Thymus (tissue), 11 donors: ENCODE results near the gene MECP2. TPM values are rescaled to one million over a fixed set of nuclear protein-coding genes. Genes with fewer than 3 reads are reported as not detected.
A peak's percentile ranks its signal among the peaks of the same experiment; 100 is the strongest.

ENCODE experiments used
- DNase-seq, 9 donors: peaks; one replicate each; pipeline ENCODE4 v3.0.0-alpha.2; 2013; ENCODE audit warnings: low spot score in 9 of 9, low read depth in 6 of 9, missing footprints in 1 of 9
- H3K27ac ChIP-seq, 2 donors: one replicate each; pipeline ENCODE4 v1.5.1; 2013; ENCODE audit warnings: control low read depth in 1 of 2, low read depth in 1 of 2, low read length in 1 of 2, mild to moderate bottlenecking in 1 of 2, moderate library complexity in 1 of 2
- H3K27me3 ChIP-seq, 2 donors: one replicate each; pipeline ENCODE4 v1.5.1; 2013; ENCODE audit warnings: low read length in 1 of 2; ENCODE audit not compliant: control insufficient read depth in 2 of 2, insufficient read depth in 1 of 2
- H3K36me3 ChIP-seq, 2 donors: one replicate each; pipeline ENCODE4 v1.5.1; 2013; ENCODE audit warnings: low read length in 1 of 2, mild to moderate bottlenecking in 1 of 2, moderate library complexity in 1 of 2; ENCODE audit not compliant: control insufficient read depth in 2 of 2, insufficient read depth in 2 of 2
- H3K4me1 ChIP-seq, 2 donors: one replicate each; pipeline ENCODE4 v1.5.1; 2013; ENCODE audit warnings: low read length in 2 of 2; ENCODE audit not compliant: control insufficient read depth in 2 of 2, insufficient read depth in 2 of 2
- H3K4me3 ChIP-seq, 2 donors: one replicate each; pipeline ENCODE4 v1.5.1; 2013; ENCODE audit warnings: low read length in 2 of 2, control low read depth in 1 of 2, mild to moderate bottlenecking in 1 of 2
- H3K9me3 ChIP-seq, 2 donors: one replicate each; pipeline ENCODE4 v1.5.1; 2013; ENCODE audit warnings: low read length in 1 of 2, mild to moderate bottlenecking in 1 of 2; ENCODE audit not compliant: control insufficient read depth in 2 of 2, insufficient read depth in 1 of 2
- WGBS: extraction: QIAGEN DNeasy Blood & Tissue Kit; methylation state at CpG from one replicate; pipeline ENCODE4 v1.1.7; 2013; 5-methylcytosine and 5-hydroxymethylcytosine counted together
- polyA plus RNA-seq: library from polyadenylated mRNA; stranded (reverse); fragments of 200-250 nt; gene quantifications from one replicate; pipeline ENCODE4 v1.2.3, GENCODE V29; 2013
- total RNA-seq: library from RNA; stranded (reverse); fragments of 120-200 nt; gene quantifications from one replicate; pipeline ENCODE4 v1.2.4, GENCODE V29; 2013
- donor health status: healthy.

The MECP2 gene
- total and polyA plus RNA-seq, 2 donors = 22.1 to 24.6 TPM

DNA sequence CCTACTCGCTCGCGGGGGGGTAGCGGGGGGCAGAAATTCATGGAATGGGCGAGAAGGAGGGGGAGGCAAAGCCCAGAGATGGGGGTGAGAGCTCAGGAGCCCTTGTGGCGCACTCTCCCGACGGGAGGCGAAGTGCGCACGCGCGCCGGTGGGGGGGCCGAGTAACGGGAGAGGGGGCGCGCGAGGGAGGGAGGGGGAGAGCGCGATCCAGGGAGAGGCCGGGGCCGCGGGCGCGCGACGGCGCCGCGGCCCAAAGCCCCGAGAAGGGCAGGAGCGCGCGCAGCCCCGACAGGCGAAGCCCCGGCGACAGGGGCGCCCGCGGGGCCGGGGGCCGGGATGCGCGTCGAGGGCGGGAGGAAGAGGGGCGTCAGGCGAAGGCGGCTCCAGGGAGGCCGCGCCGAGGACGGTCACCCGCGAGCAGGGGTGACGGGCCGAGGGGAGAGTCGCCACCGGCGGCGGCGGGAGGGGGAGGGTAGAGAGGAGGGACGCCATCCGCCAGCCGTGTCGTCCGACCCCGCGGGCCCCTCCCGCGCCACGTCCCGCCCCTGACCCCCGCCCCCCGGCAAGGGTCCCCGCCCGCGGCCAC is 421 bp downstream of the MECP2 start:
- peak in 6 of 9 donors; percentile 59 to 85 (median 72) for DNase-seq
- Histone ChIP-seq H3K4me1 (peaks cover 3 to 29% of the 10 kb centered on the region in 2 donors), H3K27ac (peak overlapping the region; percentile 75 to 90), H3K4me3 (peak overlapping the region; percentile 70 to 74), H3K36me3 (no peaks in the 10 kb centered on the region), H3K9me3 (peaks cover 0 to 10% of the 10 kb centered on the region in 2 donors), H3K27me3 (peaks cover 0 to 2% of the 10 kb centered on the region in 2 donors)
- WGBS = 1% methylated on average over 78 of the region's 80 CpGs

DNA sequence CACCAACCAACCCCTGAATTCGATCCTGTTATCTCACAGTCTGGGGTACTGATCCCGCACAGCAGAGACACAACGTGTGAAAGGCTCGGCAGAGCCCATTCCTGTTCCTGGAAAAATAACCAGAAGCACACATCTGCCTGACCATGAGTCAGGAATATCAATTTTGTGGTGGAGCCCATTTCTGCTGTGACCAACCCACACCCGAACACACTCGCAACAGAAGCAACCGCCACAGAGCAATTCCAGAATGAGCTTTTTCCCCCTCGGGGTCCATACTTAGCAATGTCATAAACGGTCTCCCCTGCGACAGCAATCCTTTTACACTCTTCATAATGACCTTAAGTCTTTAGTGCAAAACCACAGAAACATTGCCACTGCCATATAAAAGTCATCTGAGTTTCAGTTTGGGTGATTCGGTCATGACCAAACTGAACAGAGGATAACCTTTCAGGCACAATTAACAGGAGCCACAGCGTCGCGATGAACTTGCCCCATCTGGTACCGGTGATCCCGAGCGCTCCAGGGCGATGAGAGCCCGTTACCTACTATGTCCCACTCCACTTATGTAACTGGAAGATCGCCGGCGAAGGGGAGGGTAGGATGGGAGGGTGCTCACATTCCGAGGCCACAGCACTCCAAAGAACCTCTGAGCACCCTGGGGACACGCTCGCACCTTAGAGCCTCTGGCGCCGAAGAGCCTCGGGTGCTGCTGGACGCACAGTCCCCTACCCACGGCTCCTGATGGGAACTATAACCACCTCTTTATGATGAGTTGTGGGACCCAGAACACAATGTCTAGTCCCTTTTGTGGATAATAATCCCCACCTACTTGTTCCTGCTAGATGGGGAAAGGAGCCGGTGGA is 1.1 kb downstream of the MECP2 start:
- peak in 2 of 9 donors; percentile 11 to 19 for DNase-seq
- H3K36me3 ChIP-seq = peaks cover 4 to 5% of the 10 kb centered on the region in 2 donors
- H3K27ac ChIP-seq = peak overlapping the region; percentile 64 to 69
- H3K4me1 ChIP-seq = peaks cover 3 to 33% of the 10 kb centered on the region in 2 donors
- H3K4me3 ChIP-seq = peak overlapping the region; percentile 70 to 74
- WGBS = 17% methylated on average over 31 of the region's 31 CpGs
- H3K27me3 ChIP-seq = peaks cover 0 to 2% of the 10 kb centered on the region in 2 donors
- peaks cover 0 to 10% of the 10 kb centered on the region in 2 donors for H3K9me3 ChIP-seq

DNA sequence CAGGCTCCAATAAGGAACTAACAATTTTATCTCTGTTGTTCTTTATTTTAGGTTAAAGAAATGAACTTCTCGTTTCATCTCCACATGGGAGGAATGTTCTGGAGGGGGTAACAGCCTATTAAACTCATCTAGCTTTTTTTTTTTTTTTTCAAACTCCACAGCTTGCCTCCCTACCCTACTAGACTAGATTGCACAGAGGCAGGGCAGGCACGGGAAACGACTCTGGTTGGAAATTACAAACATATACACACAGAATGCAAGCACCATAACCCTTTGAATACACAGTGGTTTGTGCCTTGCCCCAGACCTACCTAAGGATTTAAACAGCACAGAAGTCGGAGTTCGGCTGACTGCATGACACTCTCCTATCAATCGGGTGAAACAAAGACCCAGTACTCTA is 2.7 kb downstream of the MECP2 start:
- Histone ChIP-seq H3K9me3 (peaks cover 0 to 10% of the 10 kb centered on the region in 2 donors), H3K27me3 (peaks cover 0 to 2% of the 10 kb centered on the region in 2 donors), H3K36me3 (peaks cover 8 to 11% of the 10 kb centered on the region in 2 donors), H3K27ac (no peak overlapping the region), H3K4me1 (peaks cover 3 to 33% of the 10 kb centered on the region in 2 donors), H3K4me3 (no peak overlapping the region)
- DNase-seq = no peak
- WGBS = 78% methylated on average over 6 of the region's 6 CpGs

DNA sequence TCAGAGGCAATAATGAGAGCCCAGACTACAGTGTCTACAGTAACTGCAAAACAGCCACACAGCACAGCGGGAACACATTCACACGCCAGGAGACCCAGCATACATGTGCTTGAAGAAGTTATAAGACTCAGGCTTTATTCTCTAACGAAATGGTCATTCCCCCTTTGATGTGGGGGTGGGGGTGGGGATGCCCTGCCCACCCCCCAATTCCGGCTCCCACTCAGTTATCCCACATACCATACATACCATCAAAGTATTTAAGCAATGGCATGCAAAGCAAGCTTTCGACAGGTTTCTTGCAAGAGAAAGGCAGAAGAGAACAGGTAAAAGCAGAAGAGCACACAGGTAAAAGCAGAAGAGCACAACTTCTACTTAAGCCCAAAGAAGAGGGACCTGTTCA is 3.6 kb downstream of the MECP2 start:
- Histone ChIP-seq H3K4me3 (no peak overlapping the region), H3K27ac (no peak overlapping the region)
- 86% methylated on average over 5 of the region's 5 CpGs for WGBS

DNA sequence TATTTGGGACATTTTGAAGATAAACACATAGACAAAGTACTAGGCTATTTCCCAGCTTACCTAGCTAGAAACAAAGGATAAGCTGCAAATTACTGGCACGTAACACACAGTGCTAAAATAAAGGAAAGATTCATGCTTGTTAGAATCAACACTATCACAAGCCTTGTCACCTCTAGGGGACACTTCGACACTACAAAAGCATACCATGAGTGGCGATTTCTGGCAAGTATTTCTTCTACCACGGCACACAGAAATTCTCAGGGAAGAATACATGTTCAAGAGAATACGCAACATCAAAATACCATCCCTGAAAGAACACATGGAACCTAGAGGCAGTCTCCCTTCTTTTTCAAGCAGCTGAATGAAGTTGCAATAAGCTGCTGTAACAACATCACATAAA is 5.1 kb downstream of the MECP2 start:
- Histone ChIP-seq H3K4me1 (peaks cover 3 to 25% of the 10 kb centered on the region in 2 donors), H3K36me3 (peaks cover 8 to 11% of the 10 kb centered on the region in 2 donors), H3K27me3 (peaks cover 0 to 2% of the 10 kb centered on the region in 2 donors), H3K27ac (no peak overlapping the region), H3K9me3 (peaks cover 0 to 4% of the 10 kb centered on the region in 2 donors), H3K4me3 (no peak overlapping the region)
- 84% methylated on average over 5 of the region's 5 CpGs for WGBS
- DNase-seq = no peak

More for the DNA sequence above, 3.6 kb downstream of the MECP2 start:
- Histone ChIP-seq H3K9me3 (peaks cover 0 to 10% of the 10 kb centered on the region in 2 donors), H3K36me3 (peaks cover 8 to 11% of the 10 kb centered on the region in 2 donors), H3K27me3 (peaks cover 0 to 2% of the 10 kb centered on the region in 2 donors), H3K4me1 (peaks cover 3 to 33% of the 10 kb centered on the region in 2 donors)
- no peak for DNase-seq

DNA sequence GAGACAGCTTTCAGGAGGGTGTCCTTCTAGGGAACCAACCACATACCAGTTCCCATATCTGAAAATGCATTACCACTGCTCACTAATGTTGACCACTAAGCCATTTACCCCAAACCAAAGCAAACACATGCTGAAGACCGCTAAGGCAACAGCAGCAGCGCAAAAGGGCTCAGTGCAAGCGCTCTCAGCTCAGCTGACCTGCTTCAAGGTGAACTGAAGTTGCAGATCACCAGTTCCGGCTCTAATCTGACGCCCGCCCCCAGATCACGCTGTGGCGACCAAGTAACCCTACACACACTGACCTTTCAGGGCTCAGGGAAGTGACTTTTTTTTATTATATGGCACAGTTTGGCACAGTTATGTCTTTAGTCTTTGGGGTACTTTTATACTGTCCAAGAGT is 5.8 kb downstream of the MECP2 start:
- no peak overlapping the region for H3K27ac ChIP-seq
- H3K4me3 ChIP-seq = no peak overlapping the region
- H3K36me3 ChIP-seq = peaks cover 8 to 11% of the 10 kb centered on the region in 2 donors
- no peak for DNase-seq
- 99% methylated on average over 8 of the region's 8 CpGs for WGBS
- H3K4me1 ChIP-seq = peaks cover 3 to 25% of the 10 kb centered on the region in 2 donors
- H3K27me3 ChIP-seq = peaks cover 0 to 2% of the 10 kb centered on the region in 2 donors
- H3K9me3 ChIP-seq = peaks cover 0 to 2% of the 10 kb centered on the region in 2 donors

DNA sequence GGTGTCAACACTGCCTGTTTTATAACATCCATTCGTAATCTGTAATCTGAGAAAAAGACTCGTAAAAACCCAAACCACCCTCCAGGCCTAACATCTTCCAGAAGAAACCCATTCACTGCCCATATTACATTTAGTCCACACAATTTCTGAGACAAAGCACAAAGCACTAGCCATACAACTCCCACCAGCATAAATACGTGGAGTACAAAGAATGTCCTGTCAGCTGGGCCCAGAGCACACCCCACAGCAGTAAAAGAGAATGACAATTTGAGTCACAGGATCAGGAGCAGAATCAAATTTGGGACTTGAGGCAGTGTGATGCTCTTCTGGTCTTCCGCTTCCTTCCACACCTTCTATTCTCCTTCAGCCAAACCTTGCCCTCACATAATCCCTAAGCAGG is 6.8 kb downstream of the MECP2 start:
- no peak for DNase-seq
- no peak overlapping the region for H3K4me3 ChIP-seq
- peaks cover 0 to 18% of the 10 kb centered on the region in 2 donors for H3K4me1 ChIP-seq
- WGBS = 97% methylated on average over 4 of the region's 4 CpGs
- H3K27ac ChIP-seq = no peak overlapping the region
- peaks cover 0 to 2% of the 10 kb centered on the region in 2 donors for H3K27me3 ChIP-seq
- H3K36me3 ChIP-seq = peaks cover 8 to 11% of the 10 kb centered on the region in 2 donors
- H3K9me3 ChIP-seq = no peaks in the 10 kb centered on the region

DNA sequence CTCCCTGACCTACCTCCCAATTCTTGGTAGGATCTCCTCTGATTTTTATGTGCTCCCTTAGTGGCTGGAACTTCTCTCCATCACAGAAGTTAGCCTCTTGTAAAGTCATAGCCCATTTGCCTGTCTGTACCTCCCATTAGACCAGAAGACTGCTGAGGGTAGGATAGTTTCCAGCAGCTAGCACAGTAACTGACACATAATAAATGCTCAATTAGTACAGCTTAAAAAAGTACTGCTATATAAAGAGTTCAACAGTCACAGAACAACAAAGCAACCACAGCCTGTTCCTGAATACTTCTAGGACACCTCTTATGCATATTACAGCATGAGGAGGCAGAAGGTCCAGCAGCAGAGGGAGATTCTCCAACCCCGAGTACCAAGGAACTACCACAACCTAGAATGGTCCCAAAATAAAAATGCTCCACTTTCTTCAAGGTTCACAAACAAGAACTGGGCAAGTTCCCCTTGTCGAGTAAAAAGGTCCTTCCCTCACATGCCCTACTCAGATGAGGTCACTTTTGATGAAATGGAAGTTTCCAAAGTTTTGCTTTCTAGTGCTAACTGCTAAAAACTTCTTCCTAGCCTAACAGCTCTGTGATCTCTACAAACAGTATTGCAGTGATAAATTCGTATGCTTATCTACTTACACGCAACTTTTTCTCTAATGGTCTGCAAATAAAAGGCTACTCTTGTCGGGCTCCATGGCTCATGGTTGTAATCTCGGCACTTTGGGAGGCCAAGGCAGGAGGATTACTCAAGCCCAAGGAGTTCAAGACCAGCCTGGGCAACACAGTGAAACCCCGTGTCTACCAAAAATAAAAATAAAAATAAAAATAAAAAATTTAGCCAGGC is 12.8 kb downstream of the MECP2 start:
- H3K27ac ChIP-seq = no peak overlapping the region
- H3K36me3 ChIP-seq = peaks cover 0 to 3% of the 10 kb centered on the region in 2 donors
- no peaks in the 10 kb centered on the region for H3K4me1 ChIP-seq
- no peaks in the 10 kb centered on the region for H3K27me3 ChIP-seq
- 83% methylated on average over 7 of the region's 7 CpGs for WGBS
- H3K9me3 ChIP-seq = no peaks in the 10 kb centered on the region
- H3K4me3 ChIP-seq = no peak overlapping the region
- no peak for DNase-seq
